HepG2 (cell line): ENCODE measurements around the gene CDC42EP5. TPM values are rescaled to one million over a fixed set of nuclear protein-coding genes. Genes with fewer than 3 reads are reported as not detected.

Experiments
- ATF7-NPFF ChIP-seq: sonication (generic); formaldehyde crosslinking; IDR thresholded peaks from 2 replicates; pipeline ENCODE4 v1.8.1; 2023; ENCODE audit warnings: mild to moderate bottlenecking, low read depth, missing genetic modification reagents, moderate library complexity
- CEBPB ChIP-seq: IDR thresholded peaks from 2 replicates; pipeline ENCODE4 v1.6.1; 2011; ENCODE audit warnings: low read depth, low read length, improper control_type of control experiment, borderline replicate concordance
- EEA1 ChIP-seq: sonication (generic); formaldehyde crosslinking; IDR thresholded peaks from 2 replicates; pipeline ENCODE4 v1.5.1; 2020; ENCODE audit warnings: mild to moderate bottlenecking, missing genetic modification reagents, borderline replicate concordance
- ERF ChIP-seq: IDR thresholded peaks from 2 replicates; pipeline ENCODE4 v1.6.1; 2018; ENCODE audit warnings: missing biosample characterization, missing genetic modification reagents
- FOXK1 ChIP-seq: sonication (generic); formaldehyde crosslinking; IDR thresholded peaks from 2 replicates; pipeline ENCODE4 v1.4.0; 2020; ENCODE audit warnings: low read depth, missing genetic modification reagents, borderline replicate concordance
- HNF4A ChIP-seq: sonication (generic); formaldehyde crosslinking; IDR thresholded peaks from 2 replicates; pipeline ENCODE4 v1.4.0; 2020; ENCODE audit warnings: missing genetic modification reagents
- KAT8 ChIP-seq: IDR thresholded peaks from 2 replicates; pipeline ENCODE4 v1.6.1; 2016; ENCODE audit warnings: missing genetic modification reagents, missing compliant biosample characterization
- MAX ChIP-seq: IDR thresholded peaks from 2 replicates; pipeline ENCODE4 v1.6.1; 2012; ENCODE audit warnings: inconsistent platforms
- MED8 ChIP-seq: sonication (generic); formaldehyde crosslinking; IDR thresholded peaks from 2 replicates; pipeline ENCODE4 v1.8.1; 2023; ENCODE audit warnings: mild to moderate bottlenecking, missing genetic modification reagents; ENCODE audit not compliant: insufficient replicate concordance
- NFE2 ChIP-seq: sonication (generic); formaldehyde crosslinking; IDR thresholded peaks from 2 replicates; pipeline ENCODE4 v1.4.0; 2020; ENCODE audit warnings: missing genetic modification reagents
- ZBED4 ChIP-seq: sonication (generic); formaldehyde crosslinking; IDR thresholded peaks from 2 replicates; pipeline ENCODE4 v1.4.0; 2020; ENCODE audit warnings: missing genetic modification reagents, borderline replicate concordance
- ZNF101 ChIP-seq: sonication (generic); formaldehyde crosslinking; IDR thresholded peaks from 2 replicates; pipeline ENCODE4 v1.4.0; 2020; ENCODE audit warnings: mild to moderate bottlenecking, low read depth, missing genetic modification reagents, borderline replicate concordance
- ZNF136 ChIP-seq: sonication (generic); formaldehyde crosslinking; IDR thresholded peaks from 2 replicates; pipeline ENCODE4 v1.8.1; 2022; ENCODE audit warnings: low read depth, mild to moderate bottlenecking, moderate library complexity, missing genetic modification reagents
- ZNF264 ChIP-seq: sonication (generic); formaldehyde crosslinking; IDR thresholded peaks from 2 replicates; pipeline ENCODE4 v1.4.0; 2020; ENCODE audit warnings: missing genetic modification reagents
- ZNF343 ChIP-seq: sonication (generic); formaldehyde crosslinking; IDR thresholded peaks from 2 replicates; pipeline ENCODE4 v1.4.0; 2020; ENCODE audit warnings: mild to moderate bottlenecking, missing genetic modification reagents
- ZNF496 ChIP-seq: sonication (generic); formaldehyde crosslinking; IDR thresholded peaks from 2 replicates; pipeline ENCODE4 v1.8.1; 2023; ENCODE audit warnings: mild to moderate bottlenecking, moderate library complexity, missing genetic modification reagents; ENCODE audit not compliant: insufficient replicate concordance
- ZNF879 ChIP-seq: sonication (generic); formaldehyde crosslinking; IDR thresholded peaks from 2 replicates; pipeline ENCODE4 v1.8.1; 2023; ENCODE audit warnings: missing genetic modification reagents
- polyA plus RNA-seq, 8 experiments: library from polyadenylated mRNA; depleted of rRNA in 3 of 8; stranded (reverse) in 7 of 8; unstranded in 1 of 8; fragments of >200 nt; fragmentation: Illumina TruSeq in 4 of 8; extraction: Trizol in 4 of 8; gene quantifications; 2 replicates each; pipeline versions ENCODE4 v1.2.1 to v1.2.3, GENCODE V29; 2011 to 2016; ENCODE audit warnings: low read depth in 4 of 8, missing spikeins in 1 of 8, mixed read lengths in 1 of 8; ENCODE audit not compliant: insufficient read depth in 1 of 8
- total RNA-seq, 5 experiments: library from RNA; depleted of rRNA; stranded (reverse); fragments of >200 nt; fragmentation: Illumina TruSeq; extraction: Trizol; gene quantifications; 2 replicates each; pipeline ENCODE4 v1.2.3, GENCODE V29; 2016; ENCODE audit warnings: low read depth in 1 of 5
- TF ChIP-seq, protein P1 (sequence below): sonication (generic); formaldehyde crosslinking; IDR thresholded peaks from 2 replicates; pipeline ENCODE4 v1.8.1; 2023; ENCODE audit warnings: mild to moderate bottlenecking, missing genetic modification reagents
- TF ChIP-seq, protein P2 (sequence below): sonication (generic); formaldehyde crosslinking; IDR thresholded peaks from 2 replicates; pipeline ENCODE4 v1.4.0; 2020; ENCODE audit warnings: low read depth, mild to moderate bottlenecking, missing genetic modification reagents
- TF ChIP-seq, protein P3 (sequence below): sonication (generic); IDR thresholded peaks from 2 replicates; pipeline ENCODE4 v1.6.1; 2016; ENCODE audit warnings: low read depth, borderline replicate concordance
- TF ChIP-seq, protein P4 (sequence below): sonication (generic); formaldehyde crosslinking; IDR thresholded peaks from 2 replicates; pipeline ENCODE4 v1.5.0; 2020; ENCODE audit warnings: mild to moderate bottlenecking, missing genetic modification reagents

Gene CDC42EP5
- total and polyA plus RNA-seq, 2 of the 13 experiments (the other 11 are each of a cell fraction or from before 2014, with no cell fraction given), result 0.41 to 1.6 TPM

DNA sequence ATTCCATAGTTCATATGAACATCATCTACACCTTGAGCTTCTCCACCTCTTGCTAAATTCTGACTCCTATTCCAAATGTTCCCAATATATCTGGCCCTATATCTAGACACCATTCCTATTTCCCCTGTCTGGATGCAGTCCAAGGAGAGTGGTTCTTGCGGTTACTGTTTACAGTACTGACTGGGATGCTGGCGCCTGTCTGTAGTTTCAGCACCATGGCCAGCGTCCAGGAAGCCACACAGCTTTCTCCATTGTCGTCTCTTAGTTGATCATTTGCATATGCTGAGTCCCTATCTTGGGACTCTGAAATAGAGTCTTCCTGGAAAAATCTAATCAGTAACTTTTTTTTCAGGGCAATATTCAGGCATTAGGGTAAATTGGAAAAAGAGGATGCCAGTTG lies 44.4 kb upstream of the CDC42EP5 start (continued):
- TF ChIP-seq MAX (no peak), ZBED4 (CRISPR knock-in tag) (peak; percentile 62; the same call in 1 of the 2 replicates), ZNF136 (CRISPR knock-in tag) (no peak), ZNF879 (CRISPR knock-in tag) (no peak), ERF (peak; percentile 68; the same call in 1 of the 2 replicates), ZNF264 (CRISPR knock-in tag) (0 out of 2 replicates have a peak, but pooled peaks have one; percentile 49), CEBPB (no peak), KAT8 (CRISPR knock-in tag) (no peak), NFE2 (CRISPR knock-in tag) (no peak), HNF4A (CRISPR knock-in tag) (no peak), ATF7-NPFF (CRISPR knock-in tag) (no peak), MED8 (CRISPR knock-in tag) (no peak), ZNF343 (CRISPR knock-in tag) (no peak), EEA1 (CRISPR knock-in tag) (no peak), FOXK1 (peak; percentile 76; the same call in 1 of the 2 replicates), ZNF496 (CRISPR knock-in tag) (no peak), ZNF101 (CRISPR knock-in tag) (no peak)
- TF ChIP-seq, protein P1, sequence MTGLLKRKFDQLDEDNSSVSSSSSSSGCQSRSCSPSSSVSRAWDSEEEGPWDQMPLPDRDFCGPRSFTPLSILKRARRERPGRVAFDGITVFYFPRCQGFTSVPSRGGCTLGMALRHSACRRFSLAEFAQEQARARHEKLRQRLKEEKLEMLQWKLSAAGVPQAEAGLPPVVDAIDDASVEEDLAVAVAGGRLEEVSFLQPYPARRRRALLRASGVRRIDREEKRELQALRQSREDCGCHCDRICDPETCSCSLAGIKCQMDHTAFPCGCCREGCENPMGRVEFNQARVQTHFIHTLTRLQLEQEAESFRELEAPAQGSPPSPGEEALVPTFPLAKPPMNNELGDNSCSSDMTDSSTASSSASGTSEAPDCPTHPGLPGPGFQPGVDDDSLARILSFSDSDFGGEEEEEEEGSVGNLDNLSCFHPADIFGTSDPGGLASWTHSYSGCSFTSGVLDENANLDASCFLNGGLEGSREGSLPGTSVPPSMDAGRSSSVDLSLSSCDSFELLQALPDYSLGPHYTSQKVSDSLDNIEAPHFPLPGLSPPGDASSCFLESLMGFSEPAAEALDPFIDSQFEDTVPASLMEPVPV (CRISPR knock-in tag), result no peak
- TF ChIP-seq, protein P2, sequence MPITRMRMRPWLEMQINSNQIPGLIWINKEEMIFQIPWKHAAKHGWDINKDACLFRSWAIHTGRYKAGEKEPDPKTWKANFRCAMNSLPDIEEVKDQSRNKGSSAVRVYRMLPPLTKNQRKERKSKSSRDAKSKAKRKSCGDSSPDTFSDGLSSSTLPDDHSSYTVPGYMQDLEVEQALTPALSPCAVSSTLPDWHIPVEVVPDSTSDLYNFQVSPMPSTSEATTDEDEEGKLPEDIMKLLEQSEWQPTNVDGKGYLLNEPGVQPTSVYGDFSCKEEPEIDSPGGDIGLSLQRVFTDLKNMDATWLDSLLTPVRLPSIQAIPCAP, result no peak
- TF ChIP-seq, protein P3, sequence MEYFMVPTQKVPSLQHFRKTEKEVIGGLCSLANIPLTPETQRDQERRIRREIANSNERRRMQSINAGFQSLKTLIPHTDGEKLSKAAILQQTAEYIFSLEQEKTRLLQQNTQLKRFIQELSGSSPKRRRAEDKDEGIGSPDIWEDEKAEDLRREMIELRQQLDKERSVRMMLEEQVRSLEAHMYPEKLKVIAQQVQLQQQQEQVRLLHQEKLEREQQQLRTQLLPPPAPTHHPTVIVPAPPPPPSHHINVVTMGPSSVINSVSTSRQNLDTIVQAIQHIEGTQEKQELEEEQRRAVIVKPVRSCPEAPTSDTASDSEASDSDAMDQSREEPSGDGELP, result no peak
- TF ChIP-seq, protein P4, sequence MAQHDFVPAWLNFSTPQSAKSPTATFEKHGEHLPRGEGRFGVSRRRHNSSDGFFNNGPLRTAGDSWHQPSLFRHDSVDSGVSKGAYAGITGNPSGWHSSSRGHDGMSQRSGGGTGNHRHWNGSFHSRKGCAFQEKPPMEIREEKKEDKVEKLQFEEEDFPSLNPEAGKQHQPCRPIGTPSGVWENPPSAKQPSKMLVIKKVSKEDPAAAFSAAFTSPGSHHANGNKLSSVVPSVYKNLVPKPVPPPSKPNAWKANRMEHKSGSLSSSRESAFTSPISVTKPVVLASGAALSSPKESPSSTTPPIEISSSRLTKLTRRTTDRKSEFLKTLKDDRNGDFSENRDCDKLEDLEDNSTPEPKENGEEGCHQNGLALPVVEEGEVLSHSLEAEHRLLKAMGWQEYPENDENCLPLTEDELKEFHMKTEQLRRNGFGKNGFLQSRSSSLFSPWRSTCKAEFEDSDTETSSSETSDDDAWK (CRISPR knock-in tag), result no peak
